A549 (cell line): ENCODE results near the gene PCSK7. TPM values are rescaled to one million over a fixed set of nuclear protein-coding genes. Genes with fewer than 3 reads are reported as not detected.

Source experiments
- ATAC-seq, 2 experiments: fragments of 200-7000 bp in 1 of 2; fragments of >200 bp in 1 of 2; cut with Nextera tagmentation in 1 of 2; cut with Tn5 transposase in 1 of 2; 3 replicates each; pipeline versions ENCODE4 v1.8.0 to v1.9.1; 2018 to 2020; ENCODE audit warnings: mild to moderate bottlenecking in 1 of 2, moderate library complexity in 1 of 2
- CTCF ChIA-PET: fragments of 300-600 bp; sonication (Branson Sonifier 250); formaldehyde crosslinking; extraction: SDS; loops from one replicate; lab custom pipeline; 2021; ENCODE audit warnings: antibody characterized with exemption, inconsistent platforms; lab: Yijun Ruan, JAX
- POLR2A ChIA-PET: fragments of 350-600 bp; formaldehyde crosslinking; extraction: SDS; loops from one replicate; lab custom pipeline; 2021; ENCODE audit warnings: antibody characterized with exemption, inconsistent platforms; lab: Yijun Ruan, JAX
- DNase-seq, 2 experiments: peaks; one replicate each; pipeline versions ENCODE4 v3.0.0 to v3.0.0-alpha.2; 2011 to 2016; ENCODE audit warnings: low read depth in 1 of 2, low spot score in 1 of 2
- FAIRE-seq: peaks from 2 replicates; lab custom pipeline; 2011; peaks lifted over from hg19 to GRCh38; lab: Jason Lieb, UNC
- H3K27ac ChIP-seq, 2 experiments: fragments of >200 bp; sonication (Bioruptor Twin); formaldehyde crosslinking; 3 replicates each; pipeline ENCODE4 v1.5.1; 2016 to 2017
- H3K4me1 ChIP-seq: fragments of >200 bp; sonication (Bioruptor Twin); formaldehyde crosslinking; 3 replicates; pipeline ENCODE4 v1.6.1; 2016
- H3K4me2 ChIP-seq: fragments of >200 bp; sonication (Bioruptor Twin); formaldehyde crosslinking; 3 replicates; pipeline ENCODE4 v1.6.1; 2016
- H3K4me3 ChIP-seq: fragments of >200 bp; sonication (Bioruptor Twin); formaldehyde crosslinking; 3 replicates; pipeline ENCODE4 v1.5.1; 2016
- H3K9me3 ChIP-seq: fragments of >200 bp; sonication (Bioruptor Twin); formaldehyde crosslinking; 3 replicates; pipeline ENCODE4 v1.6.1; 2016
- CHD2 ChIP-seq: fragments of 150-350 bp; IDR thresholded peaks from 2 replicates; pipeline ENCODE4 v1.6.1; 2014; ENCODE audit warnings: low read length; ENCODE audit not compliant: partially characterized antibody
- ESRRA ChIP-seq: fragments of 150-350 bp; IDR thresholded peaks from 2 replicates; pipeline ENCODE4 v1.6.1; 2014; ENCODE audit warnings: mild to moderate bottlenecking, low read length, borderline replicate concordance
- FOSB ChIP-seq: fragments of 250-450 bp; sonication (Bioruptor Pico); IDR thresholded peaks from 2 replicates; pipeline ENCODE4 v1.5.0; 2020; ENCODE audit warnings: mild to moderate bottlenecking, moderate library complexity
- FOXS1 ChIP-seq: fragments of 250-450 bp; sonication (Bioruptor Pico); IDR thresholded peaks from 2 replicates; pipeline ENCODE4 v1.5.0; 2020; ENCODE audit warnings: mild to moderate bottlenecking, moderate library complexity
- GATA3 ChIP-seq: IDR thresholded peaks from 2 replicates; pipeline ENCODE4 v1.6.1; 2012; ENCODE audit warnings: borderline replicate concordance
- HEYL ChIP-seq: fragments of 250-450 bp; sonication (Bioruptor Pico); IDR thresholded peaks from 2 replicates; pipeline ENCODE4 v1.8.0; 2021; ENCODE audit warnings: mild to moderate bottlenecking, moderate library complexity
- HOXB13 ChIP-seq: fragments of 250-450 bp; sonication (Bioruptor Pico); IDR thresholded peaks from 2 replicates; pipeline ENCODE4 v1.5.0; 2020; ENCODE audit warnings: low read depth, mild to moderate bottlenecking, moderate library complexity
- HOXB5 ChIP-seq: fragments of 250-450 bp; sonication (Bioruptor Pico); IDR thresholded peaks from 2 replicates; pipeline ENCODE4 v1.5.0; 2020; ENCODE audit warnings: mild to moderate bottlenecking, moderate library complexity
- JUN ChIP-seq, 2 experiments: fragments of >200 bp; sonication (Bioruptor Twin); formaldehyde crosslinking; IDR thresholded peaks; 2 replicates in 1 of 2; 3 replicates in 1 of 2; pipeline ENCODE4 v1.6.1; 2016 to 2017
- MAFK ChIP-seq: fragments of 450-650 bp; IDR thresholded peaks from 2 replicates; pipeline ENCODE4 v1.6.1; 2014; ENCODE audit not compliant: partially characterized antibody
- NFE2L2 ChIP-seq: fragments of 150-350 bp; conservative IDR thresholded peaks from 2 replicates; pipeline ENCODE4 v1.6.1; 2014; ENCODE audit warnings: low read length
- NPAS2 ChIP-seq: fragments of 250-450 bp; sonication (Bioruptor Pico); IDR thresholded peaks from 2 replicates; pipeline ENCODE4 v1.8.0; 2022; ENCODE audit warnings: mild to moderate bottlenecking, moderate library complexity, borderline replicate concordance
- NR3C1 ChIP-seq: fragments of >200 bp; sonication (Bioruptor Twin); formaldehyde crosslinking; IDR thresholded peaks from 3 replicates; pipeline ENCODE4 v1.6.1; 2017
- POLR2AphosphoS2 ChIP-seq: conservative IDR thresholded peaks from 2 replicates; pipeline ENCODE4 v1.6.1; 2012; ENCODE audit warnings: low read length, improper control_type of control experiment, inconsistent platforms
- RCOR1 ChIP-seq: fragments of 150-350 bp; IDR thresholded peaks from 2 replicates; pipeline ENCODE4 v1.6.1; 2014; ENCODE audit warnings: antibody characterized with exemption, low read length, low read depth
- RFX5 ChIP-seq: fragments of 450-650 bp; IDR thresholded peaks from 2 replicates; pipeline ENCODE4 v1.7.1; 2014; ENCODE audit warnings: antibody characterized with exemption, mild to moderate bottlenecking, moderate library complexity
- RNF2 ChIP-seq: fragments of 200-600 bp; sonication (generic); IDR thresholded peaks from 2 replicates; pipeline ENCODE4 v1.6.1; 2016; ENCODE audit warnings: low read depth, mild to moderate bottlenecking, antibody characterized with exemption, moderate library complexity, borderline replicate concordance
- SMC3 ChIP-seq: fragments of >200 bp; sonication (Bioruptor Twin); formaldehyde crosslinking; IDR thresholded peaks from 3 replicates; pipeline ENCODE4 v1.6.1; 2018; ENCODE audit warnings: inconsistent platforms
- TFCP2L1 ChIP-seq: fragments of 250-450 bp; sonication (Bioruptor Pico); IDR thresholded peaks from 2 replicates; pipeline ENCODE4 v1.5.0; 2021; ENCODE audit warnings: mild to moderate bottlenecking
- ZSCAN20 ChIP-seq: fragments of 250-450 bp; sonication (Bioruptor Pico); IDR thresholded peaks from 2 replicates; pipeline ENCODE4 v1.8.0; 2022; ENCODE audit warnings: mild to moderate bottlenecking, moderate library complexity
- WGBS: methylation state at CpG from one replicate; pipeline ENCODE4 v1.1.6; 2017; ENCODE audit errors: missing lambda C conversion rate; 5-methylcytosine and 5-hydroxymethylcytosine counted together
- polyA plus RNA-seq, 4 experiments: library from polyadenylated mRNA; depleted of rRNA in 3 of 4; stranded (reverse); fragments of >200 nt; fragmentation: RNase III in 1 of 4; extraction: RNeasy Plus Mini Kit Qiagen cat#74134 plus additional on column Dnase treatment in 1 of 4; gene quantifications; 2 replicates in 3 of 4; 3 replicates in 1 of 4; pipeline ENCODE4 v1.2.3, GENCODE V29; 2011 to 2017
- TF ChIP-seq, protein P1 (sequence below): IDR thresholded peaks from 2 replicates; pipeline ENCODE4 v1.6.1; 2012
- TF ChIP-seq, protein P2 (sequence below): fragments of 250-450 bp; sonication (Bioruptor Pico); IDR thresholded peaks from 2 replicates; pipeline ENCODE4 v1.5.0; 2021; ENCODE audit warnings: mild to moderate bottlenecking, moderate library complexity, borderline replicate concordance
- TF ChIP-seq, protein P3 (sequence below): fragments of >200 bp; sonication (Bioruptor Twin); formaldehyde crosslinking; IDR thresholded peaks from 2 replicates; pipeline ENCODE4 v1.6.1; 2016
- TF ChIP-seq, protein P4 (sequence below): fragments of >200 bp; sonication (Bioruptor Twin); formaldehyde crosslinking; IDR thresholded peaks from 3 replicates; pipeline ENCODE4 v1.6.1; 2016
- TF ChIP-seq, protein P5 (sequence below): fragments of >200 bp; sonication (Bioruptor Twin); formaldehyde crosslinking; IDR thresholded peaks from 3 replicates; pipeline ENCODE4 v1.5.1; 2016
- TF ChIP-seq, protein P6 (sequence below): fragments of 150-350 bp; IDR thresholded peaks from 2 replicates; pipeline ENCODE4 v1.6.1; 2014; ENCODE audit warnings: low read depth, mild to moderate bottlenecking, low read length
- TF ChIP-seq, protein P7 (sequence below): fragments of 250-450 bp; sonication (Bioruptor Pico); IDR thresholded peaks from 2 replicates; pipeline ENCODE4 v1.5.0; 2020; ENCODE audit warnings: low read depth, mild to moderate bottlenecking, moderate library complexity

Gene PCSK7
- polyA plus RNA-seq, 2 of the 4 experiments (the other 2 are of a cell fraction): 9.8 to 17.8 TPM

DNA sequence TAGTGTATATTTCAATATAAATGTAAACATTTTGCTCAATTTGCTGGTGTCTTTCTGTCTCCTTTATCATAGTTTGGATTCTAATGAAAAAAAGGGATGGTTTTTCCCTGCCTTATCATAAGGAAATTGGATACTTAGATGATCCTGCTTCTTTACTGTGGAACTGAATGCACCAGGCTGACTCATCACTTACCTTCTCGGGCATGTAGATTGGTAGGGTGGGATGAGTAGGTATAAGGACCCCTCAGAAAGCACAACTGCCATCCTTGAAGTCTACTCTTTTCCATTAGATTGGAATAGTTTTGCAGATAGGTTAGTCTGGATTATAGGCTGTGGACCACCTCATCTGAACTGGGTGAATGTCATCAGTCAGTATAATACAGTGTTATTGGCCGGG is 60.9 kb downstream of the PCSK7 start:
- POLR2A ChIA-PET: no interaction called here
- DNase-seq: no peak
- TF ChIP-seq HOXB5 (no peak), GATA3 (no peak)
- no peak overlapping the region for H3K4me2 ChIP-seq
- no peak for ATAC-seq
- no peak for FAIRE-seq
- CTCF ChIA-PET: interaction anchor here (0.7 to 1.8 kb wide), 2 partner anchors 10 to 26 kb away, joined by 3 to 5 read pairs; no protein-coding TSS in a partner anchor
- H3K4me3 ChIP-seq: no peak overlapping the region
- 84% methylated on average over 2 of the region's 2 CpGs for WGBS
- no peaks in the 10 kb centered on the region for H3K9me3 ChIP-seq
- H3K27ac ChIP-seq: no peak overlapping the region
- H3K4me1 ChIP-seq: no peaks in the 10 kb centered on the region

DNA sequence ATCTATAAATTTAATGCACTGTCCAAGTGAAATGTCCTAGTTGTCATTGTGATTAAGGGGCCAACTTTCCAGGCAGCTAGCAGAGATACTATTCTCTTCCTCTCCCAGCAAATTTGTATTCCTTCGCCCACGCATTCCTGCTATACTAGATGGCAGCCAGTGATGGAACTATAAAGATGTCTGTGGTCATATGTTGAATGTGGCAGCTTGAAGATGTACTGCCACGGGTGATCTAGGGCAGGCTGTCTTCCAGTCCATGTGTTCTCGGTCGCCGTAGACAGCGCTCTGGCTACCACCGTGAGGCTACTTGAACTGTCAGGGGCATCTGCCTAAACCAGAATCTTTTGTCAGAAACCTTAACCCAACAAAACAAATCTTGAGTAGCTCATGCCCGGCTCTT is 61.7 kb downstream of the PCSK7 start:
- POLR2A ChIA-PET: no interaction called here
- H3K4me2 ChIP-seq: no peak overlapping the region
- H3K4me3 ChIP-seq: no peak overlapping the region
- 93% methylated on average over 9 of the region's 9 CpGs for WGBS
- no peak for ATAC-seq
- no peak overlapping the region for H3K27ac ChIP-seq
- H3K4me1 ChIP-seq: no peaks in the 10 kb centered on the region
- no peak for TF ChIP-seq JUN (IDR thresholded peaks at IDR 0.05)
- TF ChIP-seq FOXS1 (CRISPR knock-in tag): no peak
- no peak for TF ChIP-seq MAFK
- no peak for TF ChIP-seq ESRRA
- TF ChIP-seq, protein P1, sequence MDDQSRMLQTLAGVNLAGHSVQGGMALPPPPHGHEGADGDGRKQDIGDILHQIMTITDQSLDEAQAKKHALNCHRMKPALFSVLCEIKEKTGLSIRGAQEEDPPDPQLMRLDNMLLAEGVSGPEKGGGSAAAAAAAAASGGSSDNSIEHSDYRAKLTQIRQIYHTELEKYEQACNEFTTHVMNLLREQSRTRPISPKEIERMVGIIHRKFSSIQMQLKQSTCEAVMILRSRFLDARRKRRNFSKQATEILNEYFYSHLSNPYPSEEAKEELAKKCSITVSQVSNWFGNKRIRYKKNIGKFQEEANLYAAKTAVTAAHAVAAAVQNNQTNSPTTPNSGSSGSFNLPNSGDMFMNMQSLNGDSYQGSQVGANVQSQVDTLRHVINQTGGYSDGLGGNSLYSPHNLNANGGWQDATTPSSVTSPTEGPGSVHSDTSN: no peak
- TF ChIP-seq, protein P2, sequence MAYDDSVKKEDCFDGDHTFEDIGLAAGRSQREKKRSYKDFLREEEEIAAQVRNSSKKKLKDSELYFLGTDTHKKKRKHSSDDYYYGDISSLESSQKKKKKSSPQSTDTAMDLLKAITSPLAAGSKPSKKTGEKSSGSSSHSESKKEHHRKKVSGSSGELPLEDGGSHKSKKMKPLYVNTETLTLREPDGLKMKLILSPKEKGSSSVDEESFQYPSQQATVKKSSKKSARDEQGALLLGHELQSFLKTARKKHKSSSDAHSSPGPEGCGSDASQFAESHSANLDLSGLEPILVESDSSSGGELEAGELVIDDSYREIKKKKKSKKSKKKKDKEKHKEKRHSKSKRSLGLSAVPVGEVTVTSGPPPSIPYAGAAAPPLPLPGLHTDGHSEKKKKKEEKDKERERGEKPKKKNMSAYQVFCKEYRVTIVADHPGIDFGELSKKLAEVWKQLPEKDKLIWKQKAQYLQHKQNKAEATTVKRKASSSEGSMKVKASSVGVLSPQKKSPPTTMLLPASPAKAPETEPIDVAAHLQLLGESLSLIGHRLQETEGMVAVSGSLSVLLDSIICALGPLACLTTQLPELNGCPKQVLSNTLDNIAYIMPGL (CRISPR knock-in tag): no peak
- TF ChIP-seq SMC3: no peak
- TF ChIP-seq ZSCAN20 (CRISPR knock-in tag): no peak
- no peak for TF ChIP-seq POLR2AphosphoS2
- TF ChIP-seq RCOR1: no peak
- TF ChIP-seq FOSB (CRISPR knock-in tag): no peak
- TF ChIP-seq, protein P3, sequence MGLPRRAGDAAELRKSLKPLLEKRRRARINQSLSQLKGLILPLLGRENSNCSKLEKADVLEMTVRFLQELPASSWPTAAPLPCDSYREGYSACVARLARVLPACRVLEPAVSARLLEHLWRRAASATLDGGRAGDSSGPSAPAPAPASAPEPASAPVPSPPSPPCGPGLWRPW: no peak
- TF ChIP-seq, protein P4, sequence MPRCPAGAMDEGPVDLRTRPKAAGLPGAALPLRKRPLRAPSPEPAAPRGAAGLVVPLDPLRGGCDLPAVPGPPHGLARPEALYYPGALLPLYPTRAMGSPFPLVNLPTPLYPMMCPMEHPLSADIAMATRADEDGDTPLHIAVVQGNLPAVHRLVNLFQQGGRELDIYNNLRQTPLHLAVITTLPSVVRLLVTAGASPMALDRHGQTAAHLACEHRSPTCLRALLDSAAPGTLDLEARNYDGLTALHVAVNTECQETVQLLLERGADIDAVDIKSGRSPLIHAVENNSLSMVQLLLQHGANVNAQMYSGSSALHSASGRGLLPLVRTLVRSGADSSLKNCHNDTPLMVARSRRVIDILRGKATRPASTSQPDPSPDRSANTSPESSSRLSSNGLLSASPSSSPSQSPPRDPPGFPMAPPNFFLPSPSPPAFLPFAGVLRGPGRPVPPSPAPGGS: no peak
- no peak for TF ChIP-seq CHD2
- TF ChIP-seq, protein P5, sequence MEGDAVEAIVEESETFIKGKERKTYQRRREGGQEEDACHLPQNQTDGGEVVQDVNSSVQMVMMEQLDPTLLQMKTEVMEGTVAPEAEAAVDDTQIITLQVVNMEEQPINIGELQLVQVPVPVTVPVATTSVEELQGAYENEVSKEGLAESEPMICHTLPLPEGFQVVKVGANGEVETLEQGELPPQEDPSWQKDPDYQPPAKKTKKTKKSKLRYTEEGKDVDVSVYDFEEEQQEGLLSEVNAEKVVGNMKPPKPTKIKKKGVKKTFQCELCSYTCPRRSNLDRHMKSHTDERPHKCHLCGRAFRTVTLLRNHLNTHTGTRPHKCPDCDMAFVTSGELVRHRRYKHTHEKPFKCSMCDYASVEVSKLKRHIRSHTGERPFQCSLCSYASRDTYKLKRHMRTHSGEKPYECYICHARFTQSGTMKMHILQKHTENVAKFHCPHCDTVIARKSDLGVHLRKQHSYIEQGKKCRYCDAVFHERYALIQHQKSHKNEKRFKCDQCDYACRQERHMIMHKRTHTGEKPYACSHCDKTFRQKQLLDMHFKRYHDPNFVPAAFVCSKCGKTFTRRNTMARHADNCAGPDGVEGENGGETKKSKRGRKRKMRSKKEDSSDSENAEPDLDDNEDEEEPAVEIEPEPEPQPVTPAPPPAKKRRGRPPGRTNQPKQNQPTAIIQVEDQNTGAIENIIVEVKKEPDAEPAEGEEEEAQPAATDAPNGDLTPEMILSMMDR: no peak
- no peaks in the 10 kb centered on the region for H3K9me3 ChIP-seq
- CTCF ChIA-PET: interaction anchor here (0.7 to 1.8 kb wide), 2 partner anchors 11 to 25 kb away, joined by 3 to 5 read pairs; no protein-coding TSS in a partner anchor
- no peak for DNase-seq
- no peak for FAIRE-seq

DNA sequence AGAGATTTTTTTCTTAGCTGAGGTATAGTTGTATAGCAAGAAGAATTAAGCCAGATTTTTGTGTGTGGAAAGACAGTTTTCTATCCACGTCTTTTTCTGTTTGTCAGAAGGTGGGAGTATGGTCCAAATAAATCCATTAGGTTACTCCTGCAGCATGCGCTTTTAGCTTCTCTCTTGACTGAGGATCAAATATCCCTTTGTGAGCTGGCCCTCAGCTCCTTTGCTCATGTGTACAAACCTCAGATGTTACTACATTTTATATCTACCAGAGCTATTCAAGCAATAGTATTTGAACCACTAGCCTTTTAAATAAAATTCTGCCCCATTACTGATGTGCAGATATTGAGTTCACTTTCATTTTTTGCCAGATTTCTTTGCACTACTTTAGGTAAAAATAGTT is 62.1 kb downstream of the PCSK7 start:
- Histone ChIP-seq H3K27ac (no peak overlapping the region), H3K4me3 (no peak overlapping the region), H3K4me1 (no peaks in the 10 kb centered on the region), H3K9me3 (no peaks in the 10 kb centered on the region), H3K4me2 (no peak overlapping the region)
- FAIRE-seq (no peak), ATAC-seq (no peak), DNase-seq (no peak)
- 89% methylated on average over 2 of the region's 2 CpGs for WGBS
- ChIA-PET CTCF (interaction anchor here (1.2 to 1.8 kb wide), 2 partner anchors 12 to 377 kb away, joined by 3 to 5 read pairs; no protein-coding TSS in a partner anchor), POLR2A (no interaction called here)
- TF ChIP-seq RFX5 (no peak), RNF2 (no peak), RCOR1 (no peak), NR3C1 (no peak), NFE2L2 (no peak), FOSB (CRISPR knock-in tag) (no peak), HEYL (CRISPR knock-in tag) (no peak), NPAS2 (CRISPR knock-in tag) (no peak), HOXB13 (CRISPR knock-in tag) (no peak), TFCP2L1 (CRISPR knock-in tag) (no peak)
- TF ChIP-seq, protein P6, sequence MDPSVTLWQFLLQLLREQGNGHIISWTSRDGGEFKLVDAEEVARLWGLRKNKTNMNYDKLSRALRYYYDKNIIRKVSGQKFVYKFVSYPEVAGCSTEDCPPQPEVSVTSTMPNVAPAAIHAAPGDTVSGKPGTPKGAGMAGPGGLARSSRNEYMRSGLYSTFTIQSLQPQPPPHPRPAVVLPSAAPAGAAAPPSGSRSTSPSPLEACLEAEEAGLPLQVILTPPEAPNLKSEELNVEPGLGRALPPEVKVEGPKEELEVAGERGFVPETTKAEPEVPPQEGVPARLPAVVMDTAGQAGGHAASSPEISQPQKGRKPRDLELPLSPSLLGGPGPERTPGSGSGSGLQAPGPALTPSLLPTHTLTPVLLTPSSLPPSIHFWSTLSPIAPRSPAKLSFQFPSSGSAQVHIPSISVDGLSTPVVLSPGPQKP: no peak
- TF ChIP-seq, protein P7, sequence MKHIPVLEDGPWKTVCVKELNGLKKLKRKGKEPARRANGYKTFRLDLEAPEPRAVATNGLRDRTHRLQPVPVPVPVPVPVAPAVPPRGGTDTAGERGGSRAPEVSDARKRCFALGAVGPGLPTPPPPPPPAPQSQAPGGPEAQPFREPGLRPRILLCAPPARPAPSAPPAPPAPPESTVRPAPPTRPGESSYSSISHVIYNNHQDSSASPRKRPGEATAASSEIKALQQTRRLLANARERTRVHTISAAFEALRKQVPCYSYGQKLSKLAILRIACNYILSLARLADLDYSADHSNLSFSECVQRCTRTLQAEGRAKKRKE (CRISPR knock-in tag): no peak
